ENCODE results near the gene GPR107. TPM values are rescaled to one million over a fixed set of nuclear protein-coding genes. Genes with fewer than 3 reads are reported as not detected.

Gene GPR107
- total and polyA plus RNA-seq, 2 of the 8 experiments (the other 6 are each of a cell fraction or from before 2014, with no cell fraction given), result 19.3 to 30.7 TPM

GRCh38 chr9:130147198-130147597 lies 93.5 kb downstream of the GPR107 start:
- FAIRE-seq, result no peak
- TF ChIP-seq RBBP5 (IDR thresholded peaks at IDR 0.05; ENCODE audit: borderline replicate concordance, low read depth, low read length) (no peak), SP2 (IDR thresholded peaks at IDR 0.05; ENCODE audit: low read length) (no peak), TAF7 (optimal IDR thresholded peaks at IDR 0.05; ENCODE audit: borderline replicate concordance, low read depth, low read length) (no peak), PHF8 (conservative IDR thresholded peaks at IDR 0.05; ENCODE audit: low read depth, low read length) (no peak), SUZ12 (IDR thresholded peaks at IDR 0.05; ENCODE audit: low read length) (no peak), USF2 (IDR thresholded peaks at IDR 0.05; ENCODE audit: low read length) (no peak), CTBP2 (IDR thresholded peaks at IDR 0.05; ENCODE audit: borderline replicate concordance, insufficient read depth, insufficient read length, low read length) (no peak), MAX (IDR thresholded peaks at IDR 0.05) (no peak), CBX8 (IDR thresholded peaks at IDR 0.05; ENCODE audit: borderline replicate concordance, low read depth, low read length) (no peak), E2F6 (IDR thresholded peaks at IDR 0.05) (no peak), EP300 (IDR thresholded peaks at IDR 0.05; ENCODE audit: borderline replicate concordance in 1 of 2, low read depth in 2 of 2, low read length in 2 of 2) (no peak)

More at GRCh38 chr9:130147198-130147597, 93.5 kb downstream of the GPR107 start:
- H2AFZ ChIP-seq (ENCODE audit: low read length), result no peak overlapping the region
- H2BK20ac ChIP-seq (ENCODE audit: low read length), result no peak overlapping the region
- H4K91ac ChIP-seq (replicated peaks; ENCODE audit: insufficient read length, low read length), result no peak overlapping the region
- POLR2A ChIA-PET (ENCODE audit: partially characterized antibody), result no interaction called here
- H3K4me3 ChIP-seq (ENCODE audit: extremely low read depth in 1 of 4, insufficient read depth in 2 of 4, low read depth in 3 of 4, low read length in 4 of 4), result no peak overlapping the region
- no peaks in the 10 kb centered on the region for H3K23me2 ChIP-seq (ENCODE audit: low read depth, low read length)
- no peak overlapping the region for H2BK12ac ChIP-seq (ENCODE audit: low read depth, low read length)
- no peaks in the 10 kb centered on the region for H3K36me3 ChIP-seq (ENCODE audit: control insufficient read depth in 2 of 4, insufficient read depth in 4 of 4, low read length in 3 of 4)
- no peaks in the 10 kb centered on the region for H3K79me2 ChIP-seq (ENCODE audit: control insufficient read depth in 1 of 2, insufficient read depth in 2 of 2, low read length in 2 of 2)
- H3K79me1 ChIP-seq (ENCODE audit: low read depth, low read length), result no peaks in the 10 kb centered on the region
- no peak overlapping the region for H3K4ac ChIP-seq (replicated peaks; ENCODE audit: insufficient read length, low read depth, low read length)
- no peak overlapping the region for H2BK5ac ChIP-seq (ENCODE audit: low read depth, low read length)
- no peak overlapping the region for H3K23ac ChIP-seq (ENCODE audit: insufficient read length)
- H3K9me3 ChIP-seq (ENCODE audit: insufficient read depth in 2 of 2, low read depth in 1 of 2, low read length in 1 of 2), result no peaks in the 10 kb centered on the region
- no peaks in the 10 kb centered on the region; a peak in 1 of 7 replicates for H3K27me3 ChIP-seq (replicated peaks in 1 of 4; ENCODE audit: control insufficient read depth in 3 of 4, extremely low read depth in 1 of 4, insufficient read depth in 3 of 4, low read length in 3 of 4)
- H3K14ac ChIP-seq (ENCODE audit: insufficient read length), result no peak overlapping the region
- H3K56ac ChIP-seq (replicated peaks; ENCODE audit: insufficient read length, low read depth, low read length), result no peak overlapping the region
- no peak overlapping the region for H2AK5ac ChIP-seq (ENCODE audit: low read depth, low read length)
- 76% methylated on average over 5 of the region's 5 CpGs; no CpG with 5 or more reads in 1 of the 2 experiments for WGBS, 2 experiments (ENCODE audit: extremely low coverage in 1 of 2, insufficient coverage in 1 of 2, insufficient read length in 1 of 2, insufficient replicate concordance in 2 of 2, low coverage in 1 of 2, low lambda C conversion rate in 2 of 2, missing lambda C conversion rate in 1 of 2)
- no peak overlapping the region for H3K27ac ChIP-seq (ENCODE audit: low read depth, low read length)
- no peak overlapping the region for H3K4me2 ChIP-seq (ENCODE audit: insufficient read depth in 1 of 2, low read depth in 2 of 2, low read length in 2 of 2)
- peaks cover 0 to 11% (median 6%) of the 10 kb centered on the region in 4 experiments; a peak in 4 of 7 replicates for H3K4me1 ChIP-seq (replicated peaks in 1 of 4; ENCODE audit: control insufficient read depth in 3 of 4, insufficient read depth in 4 of 4, low read length in 3 of 4)
- no peaks in the 10 kb centered on the region for H4K20me1 ChIP-seq (replicated peaks in 1 of 2; ENCODE audit: control insufficient read depth in 1 of 2, insufficient read depth in 2 of 2, low read length in 2 of 2)
- H3K9ac ChIP-seq (replicated peaks in 1 of 4; ENCODE audit: extremely low read depth in 1 of 4, low read depth in 3 of 4, low read length in 3 of 4), result no peak overlapping the region
- no peak overlapping the region for H4K5ac ChIP-seq (ENCODE audit: insufficient read length, low read depth, low read length)
- H2BK15ac ChIP-seq (ENCODE audit: low read length), result 0 out of 2 replicates have a peak overlapping the region, but pooled peaks have one; percentile 12
- CTCF ChIA-PET (ENCODE audit: partially characterized antibody), result interaction anchor here (0.8 to 1.5 kb wide), 3 partner anchors 9 to 35 kb away, joined by 3 to 6 read pairs (median 4); no protein-coding TSS in a partner anchor
- no peak overlapping the region for H4K8ac ChIP-seq (ENCODE audit: extremely low read depth, insufficient read depth, low read length)
- no peak overlapping the region; the same call in 1 of the 2 replicates for H3K18ac ChIP-seq (ENCODE audit: extremely low read depth, low read length)
- DNase-seq (ENCODE audit: low read depth in 1 of 2, low spot score in 2 of 2), result no peak
- H2BK120ac ChIP-seq (replicated peaks; ENCODE audit: low read depth, low read length), result no peak overlapping the region
